ENCODE measurements around the gene ARHGAP31.

The ARHGAP31 gene

GRCh38 chr3:119453822-119454221 is 159.6 kb downstream of the ARHGAP31 start:
- DNase-seq = no peak

DNA sequence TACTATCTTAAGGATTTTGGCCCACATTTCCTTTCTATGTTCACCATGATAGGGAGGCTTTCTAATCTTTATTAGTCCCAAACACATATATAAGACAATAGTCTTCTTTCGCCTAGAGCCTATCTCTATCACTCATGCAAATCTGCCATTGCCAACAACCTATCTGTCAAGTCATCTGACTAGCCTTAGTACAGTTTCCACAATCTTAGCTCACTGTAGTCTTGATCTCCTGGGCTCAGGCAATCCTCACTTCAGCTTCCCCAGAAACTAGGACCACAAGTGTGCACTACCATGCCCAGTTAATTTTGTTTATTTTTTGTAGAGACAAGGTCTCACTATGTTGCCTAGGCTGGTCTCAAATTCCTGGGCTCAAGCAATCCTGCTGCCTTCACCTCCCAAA is 162.3 kb downstream of the ARHGAP31 start:
- no peak for DNase-seq

- no peak for DNase-seq
Measured at GRCh38 chr3:119457246-119457645, 163.1 kb downstream of the ARHGAP31 start.

DNA sequence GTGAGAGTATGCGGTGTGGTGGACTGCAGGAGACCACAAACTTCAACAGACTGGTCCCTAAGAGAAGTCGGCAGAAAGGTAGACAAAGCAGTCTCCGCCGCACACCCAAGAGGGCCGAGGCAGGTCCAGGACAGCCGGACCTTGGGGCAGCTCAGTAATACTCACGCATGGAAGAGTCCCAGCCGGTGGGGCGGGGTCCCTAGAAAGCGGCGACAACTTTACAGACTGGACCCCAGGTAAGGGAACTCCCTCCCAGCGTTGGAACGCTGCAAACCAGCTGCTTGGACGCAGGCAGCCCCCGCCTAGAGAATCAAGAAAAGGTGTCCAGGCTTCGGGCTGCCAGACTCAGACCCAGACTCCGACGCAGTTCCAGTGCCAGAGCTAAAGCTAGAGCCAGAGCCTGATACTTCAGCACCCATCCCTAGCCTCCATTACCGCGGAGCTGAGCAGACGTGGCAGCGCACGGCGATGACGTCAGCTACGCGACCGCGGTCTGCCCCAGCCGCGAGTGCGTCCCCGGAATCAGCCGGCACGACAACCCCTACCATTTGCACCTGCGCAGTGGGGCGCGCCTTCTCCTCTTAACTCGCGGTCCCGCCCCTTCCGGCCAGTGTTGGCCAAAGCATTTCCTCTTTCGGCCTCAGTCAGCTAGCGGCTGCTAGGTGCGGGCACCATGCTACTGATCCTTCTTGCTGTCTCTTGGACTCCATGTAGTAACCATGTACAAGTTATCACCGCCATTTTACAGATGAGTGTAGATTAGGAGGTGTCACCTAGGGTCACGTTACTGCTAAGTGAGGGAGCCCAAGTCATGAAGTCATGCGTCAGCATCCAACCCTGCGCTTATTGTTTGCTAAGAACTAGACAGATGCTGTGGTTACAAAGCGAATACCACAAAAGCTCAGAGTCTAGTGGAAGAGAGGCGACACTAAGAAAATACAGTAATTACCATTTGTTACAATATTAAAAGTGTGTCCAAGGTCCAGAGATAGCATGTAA is 169.3 kb downstream of the ARHGAP31 start, which contains the start of gene TMEM39A:
TSS of gene TMEM39A (minus strand) at position 445 of the 999 bp plus-strand sequence. CDS start 1,541 bp downstream, outside the sequence.
- peak; percentile 99 for DNase-seq

DNA sequence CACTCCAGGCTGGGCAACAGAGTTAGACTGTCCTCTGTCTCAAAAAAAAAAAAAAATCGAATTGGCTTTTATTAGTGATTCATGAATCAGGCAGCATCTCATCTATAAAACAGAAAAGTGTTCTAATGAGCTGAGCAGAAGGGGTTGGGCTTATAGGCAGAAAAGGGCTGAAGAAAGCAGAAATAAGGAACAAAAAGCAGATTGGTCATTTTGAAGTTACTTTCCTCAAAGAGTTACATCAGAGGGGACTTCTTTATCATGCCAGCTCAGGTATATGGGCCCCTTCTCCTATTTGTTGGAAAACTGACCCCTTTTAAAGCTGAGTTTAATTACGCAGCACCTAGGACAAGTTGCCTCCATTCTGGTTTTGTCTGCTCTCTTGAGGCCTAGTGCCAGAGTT is 173.9 kb downstream of the ARHGAP31 start:
- no peak for DNase-seq

DNA sequence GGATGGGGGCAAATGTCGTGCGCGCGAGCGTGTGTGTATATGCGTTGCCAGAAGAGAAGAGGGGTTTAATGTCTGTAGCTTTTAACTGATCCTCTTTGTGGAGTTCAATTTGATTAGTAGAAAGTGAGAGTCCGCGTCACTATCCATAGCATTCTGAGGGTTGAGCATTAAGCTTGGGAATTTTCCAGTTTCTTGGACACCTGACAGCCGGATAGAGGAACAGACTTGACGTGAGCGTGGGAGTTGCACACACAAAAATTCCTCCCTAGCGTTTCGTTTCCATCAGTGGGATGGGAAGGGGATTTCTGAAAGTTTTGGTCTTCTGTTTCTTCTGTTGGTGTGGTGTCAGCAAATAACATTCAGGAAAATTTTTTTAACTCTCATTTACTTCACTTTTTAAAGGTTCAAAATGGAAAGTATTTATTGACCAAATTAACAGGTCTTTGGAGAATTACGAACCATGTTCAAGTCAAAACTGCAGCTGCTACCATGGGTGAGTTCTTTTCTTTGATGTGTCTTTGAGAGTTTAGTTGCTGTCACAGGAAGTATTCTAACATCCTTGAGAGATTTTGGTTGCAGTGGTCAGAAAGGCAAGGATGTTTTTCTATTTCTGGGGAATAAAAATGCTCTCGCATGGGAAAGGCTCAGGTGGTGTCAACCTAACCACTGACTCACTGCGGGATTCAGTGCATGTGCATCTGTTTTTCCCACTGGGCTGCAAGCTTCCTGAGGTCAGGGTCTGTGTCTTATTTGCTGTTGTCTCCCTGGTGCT is 175.4 kb downstream of the ARHGAP31 start:
- no peak for DNase-seq
